Muscle layer of colon (tissue), 2 donors: Measurements from ENCODE around the gene EDA.

Experiments used
- H3K27ac ChIP-seq: one replicate; pipeline ENCODE4 v1.7.0; 2013; ENCODE audit warnings: low read depth, mild to moderate bottlenecking, low read length, moderate library complexity
- H3K27me3 ChIP-seq, 2 donors: one replicate each; pipeline ENCODE4 v1.7.0; 2013; ENCODE audit warnings: low read length in 2 of 2, mild to moderate bottlenecking in 2 of 2; ENCODE audit not compliant: insufficient read depth in 2 of 2, control insufficient read depth in 1 of 2
- H3K36me3 ChIP-seq: one replicate; pipeline ENCODE4 v1.7.0; 2013; ENCODE audit warnings: mild to moderate bottlenecking, low read length; ENCODE audit not compliant: insufficient read depth
- H3K4me1 ChIP-seq: one replicate; pipeline ENCODE4 v1.7.0; 2013; ENCODE audit warnings: mild to moderate bottlenecking, low read length; ENCODE audit not compliant: insufficient read depth
- H3K4me3 ChIP-seq, 2 donors: one replicate each; pipeline ENCODE4 v1.7.0; 2013; ENCODE audit warnings: low read length in 2 of 2, low read depth in 1 of 2, mild to moderate bottlenecking in 1 of 2, moderate library complexity in 1 of 2
- H3K9ac ChIP-seq: one replicate; pipeline ENCODE4 v1.7.0; 2013; ENCODE audit warnings: low read length
- H3K9me3 ChIP-seq: one replicate; pipeline ENCODE4 v1.7.0; 2013; ENCODE audit warnings: mild to moderate bottlenecking, low read length
- donor health status: abdominal sarcoma.
- donor health status: Adenocarcinoma of cecum.

The EDA gene

GRCh38 chrX:70001708-70002341 is 385.9 kb downstream of the EDA start:
- Histone ChIP-seq H3K4me1 (no peaks in the 10 kb centered on the region), H3K9me3 (no peaks in the 10 kb centered on the region), H3K27me3 (no peaks in the 10 kb centered on the region), H3K9ac (no peak overlapping the region), H3K27ac (no peak overlapping the region), H3K36me3 (no peaks in the 10 kb centered on the region), H3K4me3 (no peak overlapping the region)

- no peaks in the 10 kb centered on the region for H3K4me1 ChIP-seq
- H3K36me3 ChIP-seq, result no peaks in the 10 kb centered on the region
- H3K4me3 ChIP-seq, result no peak overlapping the region
- H3K27ac ChIP-seq, result no peak overlapping the region
- no peak overlapping the region for H3K9ac ChIP-seq
- peaks cover 0 to 5% of the 10 kb centered on the region in 2 donors for H3K27me3 ChIP-seq
- no peaks in the 10 kb centered on the region for H3K9me3 ChIP-seq
Observed at GRCh38 chrX:70007946-70008345, 392.0 kb downstream of the EDA start.

- Histone ChIP-seq H3K36me3 (no peaks in the 10 kb centered on the region), H3K4me1 (no peaks in the 10 kb centered on the region), H3K27ac (no peak overlapping the region), H3K9ac (no peak overlapping the region), H3K27me3 (peaks cover 0 to 15% of the 10 kb centered on the region in 2 donors), H3K4me3 (no peak overlapping the region), H3K9me3 (no peaks in the 10 kb centered on the region)
Observed at GRCh38 chrX:70009049-70009448, 393.1 kb downstream of the EDA start.

- Histone ChIP-seq H3K36me3 (no peaks in the 10 kb centered on the region), H3K4me1 (no peaks in the 10 kb centered on the region), H3K4me3 (no peak overlapping the region), H3K9me3 (no peaks in the 10 kb centered on the region), H3K27ac (no peak overlapping the region), H3K9ac (no peak overlapping the region), H3K27me3 (peaks cover 0 to 15% of the 10 kb centered on the region in 2 donors)
Observed at GRCh38 chrX:70009970-70010369, 394.1 kb downstream of the EDA start.

DNA sequence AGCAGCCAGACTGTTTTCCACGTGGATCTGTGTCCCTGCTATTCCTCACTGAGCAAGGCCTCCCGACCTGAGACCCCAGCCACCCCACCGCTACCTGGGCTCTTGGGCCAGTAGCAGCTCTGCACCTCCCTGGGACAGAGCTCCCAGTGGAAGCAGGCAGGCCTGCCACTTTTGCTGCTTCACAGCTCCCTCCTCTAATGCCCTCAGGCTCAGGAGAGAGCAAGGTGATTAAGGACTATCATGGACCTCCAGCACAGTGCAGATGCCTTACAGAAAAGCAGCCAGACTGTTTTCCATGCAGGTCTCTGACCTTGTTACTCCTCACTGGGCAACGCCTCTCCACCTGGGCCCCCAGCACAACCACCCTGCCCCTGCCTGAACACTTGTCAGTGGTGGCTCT is 396.8 kb downstream of the EDA start:
- Histone ChIP-seq H3K9me3 (no peaks in the 10 kb centered on the region), H3K27me3 (peaks cover 0 to 15% of the 10 kb centered on the region in 2 donors), H3K27ac (no peak overlapping the region), H3K36me3 (no peaks in the 10 kb centered on the region), H3K4me3 (no peak overlapping the region), H3K4me1 (no peaks in the 10 kb centered on the region), H3K9ac (no peak overlapping the region)

DNA sequence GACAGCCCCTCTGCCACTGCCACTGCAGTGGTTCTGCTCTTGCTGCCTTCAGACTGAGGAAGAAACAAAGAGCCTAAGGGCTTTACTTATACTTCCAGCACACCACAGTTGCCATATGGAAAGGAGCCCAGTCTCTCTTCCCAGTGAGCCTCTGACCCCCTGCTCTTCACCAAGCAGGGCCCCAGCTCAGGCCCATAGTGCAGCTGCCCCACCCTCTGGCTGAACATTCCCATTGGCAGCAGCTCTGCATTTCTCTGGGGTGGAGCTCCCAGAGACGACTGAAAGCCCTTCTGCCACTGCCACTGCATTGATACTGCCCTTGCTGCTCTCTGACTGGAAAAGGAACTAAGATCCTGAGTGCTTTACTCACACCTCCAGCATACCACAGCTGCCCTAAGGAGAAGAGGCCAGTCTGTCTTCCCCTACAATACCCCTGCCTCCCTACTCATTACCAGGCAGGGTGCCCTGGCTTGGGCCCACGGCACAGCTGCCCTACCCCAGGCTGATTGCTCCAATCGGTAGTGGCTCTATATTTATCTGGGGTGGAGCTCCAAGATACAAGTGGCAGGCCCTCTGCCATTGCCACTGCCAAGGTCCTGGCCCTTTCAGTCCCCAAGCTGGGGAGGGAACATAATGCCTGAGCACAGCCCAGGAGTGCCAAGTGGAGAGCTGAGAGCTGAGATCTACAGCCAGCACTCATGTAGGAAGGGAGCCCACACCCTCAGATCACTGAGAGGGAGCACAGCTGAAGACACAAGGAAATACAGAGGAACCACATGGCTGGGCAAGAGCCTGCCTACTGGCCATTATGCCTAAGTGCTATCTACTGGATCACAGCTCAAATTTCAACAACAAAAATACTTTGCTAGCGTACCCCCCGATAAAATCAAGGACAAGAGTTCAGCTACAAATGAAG is 397.8 kb downstream of the EDA start:
- Histone ChIP-seq H3K27me3 (peaks cover 0 to 15% of the 10 kb centered on the region in 2 donors), H3K9me3 (no peaks in the 10 kb centered on the region), H3K27ac (no peak overlapping the region), H3K4me1 (no peaks in the 10 kb centered on the region), H3K36me3 (no peaks in the 10 kb centered on the region), H3K4me3 (no peak overlapping the region), H3K9ac (no peak overlapping the region)

DNA sequence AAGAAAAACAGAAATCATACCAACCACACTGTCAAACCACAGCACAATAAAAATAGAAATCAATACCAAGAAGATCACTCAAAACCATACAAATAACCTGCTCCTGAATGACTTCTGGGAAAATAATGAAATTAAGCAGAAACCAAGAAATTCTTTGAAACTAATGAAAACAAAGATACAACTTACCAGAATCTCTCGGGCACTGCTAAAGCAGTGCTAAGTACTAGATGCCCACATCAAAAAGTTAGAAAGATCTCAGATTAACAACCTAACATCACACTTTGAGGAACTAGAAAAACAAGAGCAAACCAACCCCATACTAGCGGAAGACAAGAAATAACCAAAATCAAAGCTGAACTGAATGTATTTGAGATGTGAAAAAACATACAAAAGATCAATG is 400.6 kb downstream of the EDA start:
- no peak overlapping the region for H3K4me3 ChIP-seq
- H3K9me3 ChIP-seq, result no peaks in the 10 kb centered on the region
- H3K4me1 ChIP-seq, result no peaks in the 10 kb centered on the region
- no peak overlapping the region for H3K27ac ChIP-seq
- no peaks in the 10 kb centered on the region for H3K36me3 ChIP-seq
- no peak overlapping the region for H3K9ac ChIP-seq
- peaks cover 0 to 15% of the 10 kb centered on the region in 2 donors for H3K27me3 ChIP-seq

- no peak overlapping the region for H3K4me3 ChIP-seq
- no peaks in the 10 kb centered on the region for H3K36me3 ChIP-seq
- no peaks in the 10 kb centered on the region for H3K4me1 ChIP-seq
- H3K27me3 ChIP-seq, result no peaks in the 10 kb centered on the region
- no peaks in the 10 kb centered on the region for H3K9me3 ChIP-seq
- H3K27ac ChIP-seq, result no peak overlapping the region
- H3K9ac ChIP-seq, result no peak overlapping the region
Observed at GRCh38 chrX:70022616-70023015, 406.7 kb downstream of the EDA start.

DNA sequence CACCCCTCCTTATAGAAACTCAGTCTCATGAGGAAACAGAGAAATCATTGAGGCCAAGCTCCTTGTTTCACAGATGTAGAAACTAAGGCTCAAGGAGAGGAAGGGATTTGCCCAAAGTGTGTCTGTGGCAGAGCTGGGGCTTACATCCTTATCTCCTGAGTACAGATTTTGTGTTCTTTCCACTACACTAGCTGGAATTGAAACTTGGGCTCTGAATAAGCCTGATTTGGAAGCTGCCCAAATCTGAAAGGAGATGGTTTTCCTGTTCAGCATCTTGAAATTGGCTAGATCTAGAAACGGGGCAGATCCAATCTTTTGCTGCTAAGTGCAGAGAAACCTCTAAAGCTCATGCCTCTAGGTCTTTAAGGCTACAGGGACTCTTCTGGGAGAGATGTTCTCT is 409.6 kb downstream of the EDA start:
- H3K4me1 ChIP-seq, result no peaks in the 10 kb centered on the region
- H3K4me3 ChIP-seq, result no peak overlapping the region
- peaks cover 0 to 14% of the 10 kb centered on the region in 2 donors for H3K27me3 ChIP-seq
- H3K27ac ChIP-seq, result no peak overlapping the region
- H3K36me3 ChIP-seq, result no peaks in the 10 kb centered on the region
- H3K9ac ChIP-seq, result no peak overlapping the region
- no peaks in the 10 kb centered on the region for H3K9me3 ChIP-seq

DNA sequence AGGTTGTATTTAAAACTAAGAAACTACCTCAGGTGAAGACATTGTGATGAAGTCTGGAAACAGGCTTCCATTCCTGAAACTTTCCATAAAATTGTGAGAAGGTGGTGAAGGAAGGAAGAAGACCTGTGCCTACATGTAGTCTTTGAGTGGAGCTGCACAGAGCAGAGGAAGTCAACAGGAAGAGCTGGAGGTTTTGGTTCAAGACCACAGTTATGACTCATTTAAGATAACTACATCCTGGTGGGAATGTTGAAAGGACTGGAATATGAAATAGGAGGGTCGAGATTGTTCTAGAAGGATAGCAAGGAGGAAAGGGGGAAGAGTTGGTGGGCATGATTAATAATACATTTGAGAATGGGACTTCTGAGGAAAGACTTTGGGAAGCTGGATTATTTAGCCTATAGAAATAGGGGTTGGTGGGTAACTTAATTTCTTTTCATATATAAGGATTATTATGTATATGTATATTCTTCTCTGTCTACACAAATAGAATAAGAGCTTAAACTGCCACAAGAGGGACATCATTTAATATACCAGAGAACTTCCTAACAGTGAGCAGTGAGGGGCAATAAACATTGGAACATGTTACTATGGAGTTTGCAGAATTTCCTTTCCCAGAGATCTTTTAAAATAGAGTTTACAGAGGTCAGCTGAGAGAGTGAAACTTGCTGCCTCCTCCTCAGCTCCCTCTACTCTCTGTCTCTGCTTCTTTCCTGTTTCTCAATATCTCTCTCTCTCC is 410.4 kb downstream of the EDA start:
- no peaks in the 10 kb centered on the region for H3K4me1 ChIP-seq
- H3K27me3 ChIP-seq, result peaks cover 0 to 15% of the 10 kb centered on the region in 2 donors
- no peaks in the 10 kb centered on the region for H3K9me3 ChIP-seq
- no peak overlapping the region for H3K9ac ChIP-seq
- H3K4me3 ChIP-seq, result no peak overlapping the region
- H3K27ac ChIP-seq, result no peak overlapping the region
- no peaks in the 10 kb centered on the region for H3K36me3 ChIP-seq

- no peak overlapping the region for H3K4me3 ChIP-seq
Observed at GRCh38 chrX:70026851-70027200, 410.9 kb downstream of the EDA start.

More at GRCh38 chrX:70026851-70027200, 410.9 kb downstream of the EDA start:
- Histone ChIP-seq H3K9me3 (no peaks in the 10 kb centered on the region), H3K36me3 (no peaks in the 10 kb centered on the region), H3K9ac (no peak overlapping the region), H3K4me1 (no peaks in the 10 kb centered on the region), H3K27ac (no peak overlapping the region), H3K27me3 (peaks cover 0 to 15% of the 10 kb centered on the region in 2 donors)
